ENCODE data around the gene CRTAP.
"Not testable (repeated sequence)": the region's sequence is repeated elsewhere in the genome, so short reads cannot be mapped to it uniquely, and the experiment has no call there.

CRTAP gene

GRCh38 chr3:33100229-33100628 lies 13.6 kb upstream of the CRTAP start:
- DNase-seq: no peak

DNA sequence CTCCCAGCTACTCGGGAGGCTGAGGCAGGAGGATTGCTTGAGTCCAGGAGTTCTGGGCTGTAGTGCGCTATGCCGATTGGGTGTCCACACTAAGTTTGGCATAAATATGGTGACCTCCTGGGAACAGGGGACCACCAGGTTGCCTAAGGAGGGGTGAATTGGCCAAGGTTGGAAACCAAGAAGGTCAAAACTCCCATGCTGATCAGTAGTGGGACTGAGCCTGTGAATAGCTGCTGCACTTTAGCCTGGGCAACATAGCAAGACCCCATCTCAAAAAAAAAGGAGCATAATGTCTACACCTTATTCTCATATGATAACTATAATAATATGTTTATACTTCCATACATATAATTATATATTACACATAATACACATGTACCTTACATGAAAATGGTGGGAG lies 10.8 kb upstream of the CRTAP start:
- DNase-seq: no peak

DNA sequence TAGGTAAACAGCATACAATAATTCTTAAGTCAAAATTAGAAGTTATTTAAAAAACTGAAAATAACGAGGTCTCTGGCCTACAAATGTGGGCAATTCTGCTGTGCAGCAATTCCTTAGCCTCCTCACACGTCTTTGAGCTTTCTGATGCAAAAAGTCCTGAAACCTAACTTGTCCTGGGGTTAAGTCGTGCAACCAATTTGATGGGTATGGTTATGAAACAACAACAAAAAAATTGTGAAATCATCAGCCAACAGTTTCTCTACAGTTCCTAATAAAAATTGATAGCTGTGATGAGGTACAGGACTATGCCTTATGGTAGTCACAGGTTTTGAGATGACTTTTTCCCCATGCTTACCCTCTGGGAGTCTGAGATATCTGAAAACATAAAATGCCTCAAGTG lies 10.3 kb upstream of the CRTAP start:
- no peak for DNase-seq

DNA sequence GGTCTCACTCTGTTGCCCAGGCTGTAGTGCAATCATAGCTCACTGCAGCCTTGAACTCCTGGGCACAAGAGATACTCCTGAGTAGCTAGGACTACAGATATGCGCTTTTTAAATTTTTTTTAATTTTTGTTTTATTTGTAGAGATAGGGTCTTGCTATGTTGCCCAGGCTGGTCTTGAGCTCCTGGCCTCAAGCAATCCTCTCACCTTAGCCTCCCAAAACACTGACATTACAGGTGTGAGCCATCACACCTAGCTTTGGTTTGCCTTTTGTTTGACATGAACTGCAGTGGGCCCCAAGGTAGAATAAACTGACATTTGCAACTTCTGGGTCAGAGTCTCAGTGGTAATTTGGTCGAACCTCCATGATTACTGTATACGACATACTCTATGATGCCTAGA lies 9.0 kb upstream of the CRTAP start:
- no peak for DNase-seq

- no peak for DNase-seq
Observed at GRCh38 chr3:33105341-33105948, 8.4 kb upstream of the CRTAP start.

DNA sequence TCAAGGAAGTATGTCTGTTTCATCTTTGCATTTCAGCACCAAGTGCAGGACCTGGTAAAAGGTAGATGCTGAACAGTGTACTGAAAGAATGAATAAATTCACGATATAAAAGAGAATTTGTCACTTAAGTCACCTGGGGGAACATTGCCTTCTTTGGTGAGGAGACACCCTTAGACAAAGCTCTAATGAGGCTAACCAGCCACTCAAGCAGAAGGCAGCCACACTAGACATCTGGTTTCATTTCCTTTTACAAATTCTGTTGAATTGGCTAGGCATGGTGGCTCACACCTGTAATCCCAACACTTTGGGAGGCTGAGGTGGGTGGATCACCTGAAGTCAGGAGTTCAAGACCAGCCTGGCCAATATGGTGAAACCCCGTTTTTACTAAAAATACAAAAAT lies 7.0 kb upstream of the CRTAP start:
- DNase-seq: not testable (repeated sequence)

GRCh38 chr3:33111581-33111980 lies 2.2 kb upstream of the CRTAP start:
- no peak for DNase-seq

GRCh38 chr3:33114622-33115023 lies 809 bp downstream of the CRTAP start:
- DNase-seq: no peak

- no peak for DNase-seq
Observed at GRCh38 chr3:33115024-33115768, 1.4 kb downstream of the CRTAP start.

GRCh38 chr3:33117461-33117860 lies 3.6 kb downstream of the CRTAP start:
- no peak for DNase-seq

DNA sequence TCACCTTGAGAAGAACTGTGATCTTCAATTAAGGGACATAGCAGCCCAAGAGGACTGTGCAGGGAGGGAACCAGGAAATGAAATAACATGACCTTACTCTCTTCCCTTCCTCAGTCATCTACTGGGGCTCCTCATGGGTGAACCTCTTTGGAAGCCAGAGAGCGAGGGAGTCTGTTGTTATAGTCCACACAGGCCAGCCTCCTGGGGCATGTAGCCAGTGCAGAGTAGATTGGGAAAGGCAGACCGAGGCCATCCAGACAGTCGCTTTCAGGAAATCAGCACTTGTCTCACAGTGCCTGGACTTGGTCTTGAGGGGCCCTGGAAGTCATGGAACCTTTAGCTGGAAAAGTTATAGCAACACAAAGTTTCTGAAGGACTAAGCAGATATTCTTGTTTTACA lies 6.1 kb downstream of the CRTAP start:
- no peak for DNase-seq

DNA sequence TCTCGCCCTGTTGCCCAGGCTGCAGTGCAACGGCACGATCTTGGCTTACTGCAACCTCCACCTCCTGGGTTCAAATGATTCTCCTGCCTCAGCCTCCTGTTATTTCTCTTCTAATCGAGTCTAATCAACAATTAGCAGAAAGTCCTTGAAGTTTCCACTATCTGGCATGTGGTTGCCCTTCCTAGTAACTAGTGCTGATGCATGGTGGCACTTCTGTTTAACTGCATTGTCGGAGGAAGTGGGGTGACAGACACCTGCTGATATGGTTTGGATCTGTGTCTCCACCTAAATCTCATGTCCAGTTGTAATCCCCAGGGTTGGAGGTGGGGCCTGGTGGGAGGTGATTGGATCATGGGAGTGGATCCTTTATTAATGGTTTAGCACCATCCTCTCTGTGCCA lies 9.2 kb downstream of the CRTAP start:
- no peak for DNase-seq

- no peak for DNase-seq
Observed at GRCh38 chr3:33124638-33125037, 10.8 kb downstream of the CRTAP start.

DNA sequence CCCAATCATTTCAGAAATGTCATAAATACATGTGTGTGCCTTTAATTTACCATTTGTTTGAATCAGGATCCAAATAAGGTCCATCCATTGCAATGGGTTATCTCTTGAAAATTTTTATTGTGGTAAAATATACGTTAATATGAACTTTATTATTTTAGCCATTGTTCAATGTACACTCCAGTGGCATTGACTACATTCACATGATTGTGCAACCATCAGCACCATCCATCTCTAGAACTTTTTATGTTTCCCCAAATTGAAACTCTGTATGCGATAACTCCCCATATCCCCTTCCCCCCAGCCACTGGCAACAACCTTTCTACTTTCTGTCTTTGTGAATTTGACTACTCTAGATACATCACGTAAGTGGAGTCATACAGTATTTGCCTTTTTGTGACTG lies 12.0 kb downstream of the CRTAP start:
- no peak for DNase-seq

DNA sequence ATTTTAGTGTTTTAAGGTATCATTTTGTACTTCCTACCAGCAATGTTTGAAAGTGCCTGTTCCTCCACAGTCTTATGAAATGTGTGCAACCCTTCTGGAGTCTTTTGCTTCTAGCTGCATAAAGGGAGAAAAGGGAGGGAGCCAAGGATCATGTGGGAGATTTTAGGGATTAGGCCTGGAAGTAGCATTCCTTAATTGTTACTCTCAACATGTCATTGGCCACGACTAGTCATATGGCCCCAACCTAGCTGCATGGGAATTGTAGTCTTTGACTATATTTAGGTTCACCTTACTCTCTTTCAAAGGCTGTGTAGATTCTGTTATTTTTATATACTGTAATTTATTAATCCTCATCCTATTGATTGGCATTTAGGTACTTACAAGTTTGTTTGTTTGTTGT lies 14.9 kb downstream of the CRTAP start:
- DNase-seq: no peak

DNA sequence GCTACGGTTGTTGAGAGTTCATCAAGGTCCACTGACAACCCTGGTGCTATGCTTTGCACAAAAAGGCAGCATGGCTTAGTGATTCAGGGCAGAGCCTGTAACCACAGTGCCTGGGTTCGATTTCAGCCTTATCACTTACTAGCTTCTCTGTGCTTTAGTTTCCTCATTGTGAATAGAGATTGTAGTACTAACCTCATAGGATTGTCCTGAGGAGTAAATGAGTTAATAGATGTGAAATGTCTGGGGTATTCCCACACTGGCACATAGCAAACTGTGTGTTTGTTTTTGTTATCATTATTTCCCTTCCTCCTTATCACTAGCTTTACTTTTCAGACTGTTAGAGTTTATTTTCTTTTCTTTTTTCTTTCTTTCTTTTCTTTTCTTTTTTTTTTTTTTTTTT lies 16.3 kb downstream of the CRTAP start:
- DNase-seq: no peak

- peak; percentile 69 for DNase-seq
Observed at GRCh38 chr3:33131331-33132018, 17.7 kb downstream of the CRTAP start.

- DNase-seq: no peak
Observed at GRCh38 chr3:33132019-33132360, 18.2 kb downstream of the CRTAP start.

DNA sequence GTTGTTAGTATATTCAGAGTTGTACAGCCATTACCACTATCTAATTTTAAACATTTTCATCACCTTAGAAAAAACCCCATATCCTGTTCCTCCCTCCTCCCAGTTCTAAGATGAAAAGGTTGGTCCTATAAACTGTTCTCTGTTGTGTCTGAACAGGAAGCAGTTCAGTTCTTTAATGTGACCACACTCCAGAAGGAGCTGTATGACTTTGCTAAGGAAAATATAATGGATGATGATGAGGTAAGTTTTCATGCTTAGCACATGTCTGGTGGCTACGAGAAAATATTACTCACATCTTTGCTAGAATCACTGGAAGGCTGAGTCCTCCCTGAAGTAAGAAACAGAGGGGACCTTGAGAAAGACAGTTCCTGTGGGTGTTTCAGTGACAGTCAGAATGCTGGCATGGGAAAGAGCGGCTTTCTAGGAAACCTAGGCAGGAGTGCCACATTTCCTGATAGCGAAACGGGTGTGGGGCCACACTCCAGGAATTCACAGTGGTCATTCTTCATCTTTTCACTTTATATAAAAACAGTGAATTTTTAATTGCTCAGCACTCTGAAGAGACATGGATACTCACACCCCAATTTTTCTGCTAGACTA lies 20.3 kb downstream of the CRTAP start:
- DNase-seq: no peak

- DNase-seq: no peak
Observed at GRCh38 chr3:33137691-33138090, 23.9 kb downstream of the CRTAP start.

- not testable (repeated sequence) for DNase-seq
Observed at GRCh38 chr3:33139006-33139623, 25.3 kb downstream of the CRTAP start.

- no peak for DNase-seq
Observed at GRCh38 chr3:33139996-33140395, 26.2 kb downstream of the CRTAP start.

- no peak for DNase-seq
Observed at GRCh38 chr3:33141006-33141405, 27.2 kb downstream of the CRTAP start.

DNA sequence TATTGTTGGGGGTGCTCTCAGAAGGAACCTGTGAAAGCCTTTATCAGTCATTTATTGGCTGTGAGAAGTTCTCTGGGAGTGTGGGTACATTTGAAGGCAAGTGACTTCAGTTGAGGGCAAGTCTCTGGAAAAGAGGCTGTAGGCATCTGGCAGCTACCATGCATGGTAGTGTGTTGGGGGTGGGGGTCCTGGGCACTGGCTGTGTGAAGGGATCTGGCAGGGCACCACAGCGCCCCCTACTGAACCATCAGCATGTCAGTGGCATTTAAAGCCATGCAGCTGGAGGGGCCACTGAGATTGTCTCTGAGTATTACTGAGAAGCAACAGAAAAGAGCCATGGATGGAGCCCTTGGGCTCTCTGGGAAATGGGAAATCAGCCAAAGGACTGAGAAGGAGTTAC lies 30.6 kb downstream of the CRTAP start:
- no peak for DNase-seq

Measured in NCI-H2029 (cell line).